Right renal pelvis (tissue), 4 donors: ENCODE measurements around the gene ABCD4. TPM values are rescaled to one million over a fixed set of nuclear protein-coding genes. Genes with fewer than 3 reads are reported as not detected.
"Not testable (repeated sequence)": the region's sequence is repeated elsewhere in the genome, so short reads cannot be mapped to it uniquely, and the experiment has no call there.

Source experiments
- DNase-seq, 4 donors: peaks; one replicate each; pipeline ENCODE4 v3.0.0-alpha.2; 2013; ENCODE audit warnings: low read depth in 4 of 4, low spot score in 3 of 4, missing footprints in 1 of 4
- polyA plus RNA-seq, 4 donors: library from polyadenylated mRNA; unstranded; fragments of 120-200 nt; gene quantifications; one replicate each; pipeline ENCODE4 v1.2.1, GENCODE V29; 2013; ENCODE audit not compliant: insufficient read length in 4 of 4

ABCD4 gene
- polyA plus RNA-seq, 4 donors, result 89.2 to 102 (median 94.6) TPM

DNA sequence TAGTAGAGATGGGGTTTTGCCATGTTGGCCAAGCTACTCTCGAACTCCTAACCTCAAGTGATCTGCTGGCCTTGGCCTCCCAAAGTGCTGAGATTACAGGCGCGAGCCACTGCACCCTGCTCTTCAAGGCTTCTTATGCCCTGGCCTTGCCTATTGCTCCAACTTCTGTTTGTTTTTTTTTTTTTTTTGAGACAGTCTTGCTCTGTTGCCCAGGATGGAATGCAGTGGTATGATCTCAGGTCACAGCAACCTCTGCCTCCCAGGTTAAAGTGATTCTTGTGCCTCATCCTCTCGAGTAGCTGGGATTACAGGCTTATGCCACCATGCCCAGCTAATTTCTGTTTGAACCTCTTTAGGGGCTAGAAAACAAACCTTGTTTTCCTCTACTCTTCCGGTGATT, 6.0 kb upstream of the ABCD4 start:
- DNase-seq, result no peak

DNA sequence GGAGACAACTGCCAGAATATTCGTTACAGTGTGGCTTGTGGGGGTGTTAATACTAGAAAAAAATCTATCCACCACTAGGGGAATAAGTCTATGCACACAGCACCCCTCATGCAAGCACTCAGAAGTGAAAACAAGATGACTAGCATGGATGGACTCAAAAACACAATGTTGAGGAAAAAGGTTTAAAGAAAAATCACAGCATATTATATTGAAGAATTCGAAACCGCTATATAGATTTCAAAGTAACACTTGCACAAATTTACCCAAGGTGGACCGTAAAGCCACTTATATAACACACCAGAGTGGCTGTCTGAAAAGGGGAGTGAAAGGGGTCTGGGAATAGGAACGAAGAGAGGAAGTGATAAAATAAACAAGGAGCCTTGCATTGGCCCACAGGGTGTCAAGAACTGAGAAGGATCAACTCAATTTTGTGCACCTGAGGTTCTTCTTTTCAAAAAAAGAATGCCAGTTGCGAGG, 544 bp downstream of the ABCD4 start:
- DNase-seq, result peak in 1 of 4 donors; percentile 41

DNA sequence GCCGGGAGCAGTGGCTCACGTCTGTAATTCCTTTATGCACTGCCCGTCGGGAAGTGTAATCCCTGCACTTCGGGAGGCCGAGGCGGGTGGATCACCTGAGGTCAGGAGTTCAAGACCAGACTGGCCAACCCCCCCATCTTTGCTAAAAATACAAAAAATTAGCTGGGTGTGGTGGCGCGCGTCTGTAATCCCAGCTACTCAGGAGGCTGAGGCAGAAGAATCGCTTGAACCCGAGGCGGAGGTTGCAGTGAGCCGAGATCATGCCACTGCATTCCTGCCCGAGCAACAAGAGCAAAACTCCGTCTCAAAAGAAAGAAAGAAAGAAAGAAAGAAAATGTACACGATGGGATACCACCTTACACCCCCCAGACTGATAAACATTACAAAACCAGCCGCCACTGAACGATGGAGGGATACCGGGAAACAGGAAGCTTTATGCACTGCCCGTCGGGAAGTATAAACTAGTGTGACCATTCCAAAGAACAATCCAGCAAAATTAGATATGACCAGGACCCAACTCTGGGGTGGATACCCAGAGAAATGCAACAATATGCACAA, 1.1 kb downstream of the ABCD4 start:
- no peak for DNase-seq

DNA sequence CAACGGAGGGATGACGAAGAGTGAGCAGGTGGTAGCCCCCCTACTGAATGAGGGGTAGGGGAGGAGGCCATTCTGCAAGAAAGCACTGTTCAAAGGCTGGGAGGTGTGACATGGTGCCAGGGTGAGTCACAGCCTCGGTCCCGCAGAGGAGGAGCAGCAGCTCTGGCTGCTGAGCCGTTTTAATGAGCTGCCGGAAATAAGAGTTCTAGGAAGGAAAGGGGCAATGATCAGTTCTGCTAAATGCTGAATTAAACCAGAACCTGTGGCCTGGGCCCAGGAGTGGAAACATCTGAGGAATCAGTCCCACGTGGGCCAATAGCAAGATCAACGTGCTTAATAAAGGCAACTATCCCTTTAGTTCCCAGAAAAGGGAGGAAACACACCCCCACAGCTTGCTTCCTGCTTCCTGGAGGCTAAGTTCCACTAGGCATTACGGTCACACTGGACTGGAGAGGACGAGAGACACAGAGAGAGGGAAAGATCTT, 3.6 kb downstream of the ABCD4 start:
- DNase-seq, result no peak

DNA sequence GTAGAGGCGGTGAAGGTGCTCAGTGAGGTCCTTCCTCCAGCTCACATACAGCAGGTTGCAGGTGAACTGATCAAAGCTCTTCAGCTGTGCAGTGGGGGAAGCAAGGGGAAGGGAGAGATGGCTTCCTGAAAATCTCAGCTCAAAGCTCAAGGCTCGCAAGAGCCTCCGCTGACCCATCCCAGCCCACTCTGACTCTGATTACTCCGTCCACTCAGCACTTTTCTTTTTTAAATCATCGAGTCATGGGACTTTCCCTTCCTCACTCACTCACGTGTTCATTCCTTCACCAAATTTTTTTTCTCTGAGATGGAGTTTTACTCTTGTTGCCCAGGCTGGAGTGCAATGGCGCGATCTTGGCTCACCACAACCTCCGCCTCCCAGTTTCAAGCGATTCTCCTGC, 4.7 kb downstream of the ABCD4 start:
- no peak for DNase-seq

DNA sequence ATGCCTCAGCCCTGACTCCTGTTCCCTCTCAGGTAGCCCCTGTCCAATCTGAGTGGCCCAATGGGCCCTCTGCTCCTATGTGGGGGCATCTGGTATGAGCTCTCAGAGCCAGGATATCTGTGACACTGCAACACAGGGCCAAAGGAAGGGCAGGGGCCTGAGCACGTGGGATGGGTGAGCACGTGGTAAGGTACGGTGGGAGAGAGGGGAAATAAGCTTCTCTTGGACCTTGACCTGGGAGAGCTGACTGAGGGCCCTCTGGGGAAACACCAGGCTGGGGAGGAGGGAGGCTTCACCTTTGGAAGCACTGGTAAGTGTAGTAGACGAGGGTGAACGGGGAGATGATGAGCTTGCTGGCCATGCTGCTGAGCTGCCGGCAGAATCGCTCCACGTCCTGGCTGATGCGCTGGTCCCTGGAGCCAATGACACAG, 6.7 kb downstream of the ABCD4 start:
- no peak for DNase-seq

DNA sequence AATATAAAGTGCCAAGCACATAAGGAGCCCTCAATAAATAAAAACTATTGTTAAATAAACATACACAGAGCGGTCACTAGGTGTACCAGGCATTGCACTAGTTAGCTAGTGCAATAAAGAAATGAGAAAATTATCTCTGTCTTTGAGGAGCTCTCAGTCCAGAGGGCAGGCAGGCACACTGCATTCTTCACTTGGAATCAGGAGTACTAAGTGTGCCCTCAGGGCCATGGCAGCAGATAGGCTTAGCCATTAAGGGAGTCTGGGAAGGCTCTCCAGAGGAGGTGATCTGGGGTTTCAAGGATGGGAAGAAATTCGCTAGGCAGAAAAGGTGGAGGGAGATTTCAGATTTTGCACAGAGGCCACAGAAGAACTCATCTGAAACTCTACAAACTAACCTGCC, 9.1 kb downstream of the ABCD4 start:
- DNase-seq, result no peak

DNA sequence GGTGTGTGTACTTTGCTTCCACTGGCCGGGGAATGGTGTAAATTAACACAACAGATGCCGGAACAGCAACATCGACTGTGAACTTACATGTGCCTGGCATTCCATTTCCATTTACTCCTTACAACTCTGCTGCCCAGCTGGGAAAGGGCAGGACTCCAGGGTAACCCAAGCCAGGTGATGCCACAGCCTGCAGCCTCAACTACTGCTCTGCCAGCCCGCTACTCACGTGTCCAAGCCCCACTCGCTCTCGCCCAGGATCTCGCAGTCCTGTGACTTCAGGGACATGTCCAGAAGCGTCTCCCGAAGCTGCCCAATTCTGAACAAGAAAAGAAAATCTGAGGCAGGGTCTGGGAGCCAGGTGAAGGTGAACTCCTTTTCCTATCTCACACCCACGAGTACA, 10.7 kb downstream of the ABCD4 start:
- no peak for DNase-seq

DNA sequence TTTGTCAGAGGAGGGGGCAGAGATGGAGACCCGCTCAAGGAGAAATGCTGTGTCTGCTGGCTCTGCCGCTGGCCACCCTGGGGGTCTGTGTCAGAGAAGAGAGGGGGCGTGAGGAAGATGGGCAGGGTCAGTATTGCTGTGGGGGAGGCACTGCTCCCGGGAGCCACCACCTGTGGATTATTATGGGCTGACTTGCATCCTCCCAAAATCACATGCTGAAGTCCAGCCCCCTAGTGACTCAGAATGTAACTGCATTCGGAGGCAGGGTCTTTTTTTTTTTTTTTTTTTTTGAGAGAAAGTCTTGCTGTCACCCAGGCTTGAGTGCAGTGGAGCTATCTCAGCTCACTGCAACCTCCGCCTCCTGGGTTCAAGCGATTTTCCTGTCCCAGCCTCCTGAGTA, 12.3 kb downstream of the ABCD4 start:
- no peak for DNase-seq

DNA sequence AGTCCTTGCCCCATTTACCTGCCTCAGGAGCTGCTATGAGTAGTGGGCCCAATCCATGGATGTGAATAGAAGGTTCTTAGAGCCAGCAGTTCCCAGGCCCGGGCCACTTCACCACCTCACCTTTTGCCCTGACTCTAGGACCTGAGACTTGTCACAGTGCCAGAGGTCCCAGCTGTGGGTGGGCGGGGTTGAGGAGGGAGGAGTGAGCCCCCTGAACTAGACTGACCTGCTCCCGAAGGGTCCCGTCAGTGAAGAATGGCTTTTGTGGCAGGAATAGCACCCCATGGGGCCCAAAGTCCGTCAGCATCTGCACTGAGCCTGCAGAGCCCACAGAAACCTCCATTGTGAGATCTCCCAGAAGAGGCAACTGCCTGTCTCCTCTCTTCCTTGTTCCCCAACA, 12.9 kb downstream of the ABCD4 start:
- DNase-seq, result no peak

DNA sequence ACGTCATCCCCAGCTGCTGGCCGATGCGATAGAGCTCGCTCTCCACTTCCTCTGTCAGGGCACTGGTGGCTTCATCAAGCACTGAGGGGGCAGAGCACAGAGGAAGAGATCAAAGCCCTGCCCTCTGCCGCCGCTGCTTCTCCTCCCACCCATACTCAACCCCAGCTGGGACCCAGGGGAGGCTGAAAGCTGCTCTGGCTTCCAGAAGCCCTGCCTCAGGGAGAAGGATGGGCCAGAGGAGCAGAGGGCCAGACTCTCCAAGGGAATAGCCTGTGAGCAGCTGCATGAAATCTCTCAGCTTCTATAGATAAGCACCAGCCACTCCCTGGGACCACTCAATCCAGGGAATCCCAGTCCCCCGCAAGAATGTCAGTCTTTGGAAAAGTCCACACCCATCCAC, 16.0 kb downstream of the ABCD4 start:
- DNase-seq, result no peak

DNA sequence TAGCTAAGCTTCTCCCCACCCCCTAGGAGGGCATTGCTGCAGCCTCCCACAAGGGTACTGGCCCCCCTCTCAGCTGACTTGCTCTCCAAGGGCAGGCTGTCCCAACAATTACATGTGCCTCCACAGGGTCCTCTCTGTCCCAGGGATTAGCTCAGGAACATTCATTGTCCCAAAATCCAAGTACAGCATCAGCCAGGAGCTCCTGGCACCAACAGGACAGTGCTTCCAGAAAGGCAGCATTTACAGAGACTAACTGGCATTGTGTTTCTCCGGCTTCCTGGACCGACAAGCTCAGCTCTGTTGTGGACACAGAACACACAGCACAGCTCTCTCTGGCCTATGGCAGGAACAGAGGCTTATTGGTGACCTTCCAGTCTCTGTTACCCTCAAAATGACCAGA, 21.7 kb downstream of the ABCD4 start:
- no peak for DNase-seq

DNA sequence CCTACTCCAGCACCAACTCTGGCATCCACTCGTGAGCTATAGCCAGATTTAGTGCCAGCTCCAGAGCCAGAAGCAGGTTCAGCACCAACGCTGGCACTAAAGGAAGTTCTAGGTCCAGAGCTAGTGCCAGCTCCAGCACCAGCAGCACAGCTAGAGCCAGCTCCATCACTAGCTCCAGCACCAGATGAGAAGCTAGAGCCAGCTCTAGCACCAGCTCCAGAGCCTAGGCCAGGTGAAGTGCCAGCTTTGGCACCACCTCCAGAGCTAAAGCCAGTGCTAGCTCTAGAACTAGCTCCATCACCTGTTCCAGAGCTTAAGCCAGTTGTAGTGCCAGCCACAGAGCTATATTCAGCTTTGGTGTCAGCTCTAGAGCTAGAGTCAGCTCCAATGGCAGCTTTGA, 24.7 kb downstream of the ABCD4 start:
- no peak for DNase-seq

DNA sequence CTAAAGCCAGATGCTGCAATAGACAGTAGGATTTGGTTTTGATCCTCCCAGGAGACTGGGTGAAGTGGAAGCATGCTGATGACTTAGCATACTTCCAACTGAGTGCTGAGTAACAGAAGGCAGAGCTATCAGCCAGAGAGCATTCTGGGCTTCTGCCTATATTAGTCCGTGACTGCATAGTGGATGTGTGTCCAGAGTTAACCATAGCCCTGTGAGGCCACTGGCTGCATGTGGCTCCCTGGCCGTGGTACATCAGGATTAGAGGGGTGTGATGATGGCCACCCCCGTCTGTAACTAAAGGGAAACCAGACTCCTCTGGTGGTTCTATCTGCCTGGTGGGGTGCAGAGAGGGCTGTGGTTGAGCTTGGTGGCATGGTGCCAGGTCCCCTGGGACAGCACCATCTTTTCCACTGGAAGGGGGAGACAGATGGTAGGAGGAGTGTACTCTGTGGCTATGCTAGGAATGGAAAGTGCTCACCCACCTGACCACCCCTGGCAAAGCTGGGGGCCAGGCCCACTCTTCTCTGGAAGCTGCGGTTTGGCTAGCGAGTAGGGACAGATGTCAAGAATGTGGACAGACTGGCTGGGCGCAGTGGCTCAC, 27.4 kb downstream of the ABCD4 start:
- no peak for DNase-seq

DNA sequence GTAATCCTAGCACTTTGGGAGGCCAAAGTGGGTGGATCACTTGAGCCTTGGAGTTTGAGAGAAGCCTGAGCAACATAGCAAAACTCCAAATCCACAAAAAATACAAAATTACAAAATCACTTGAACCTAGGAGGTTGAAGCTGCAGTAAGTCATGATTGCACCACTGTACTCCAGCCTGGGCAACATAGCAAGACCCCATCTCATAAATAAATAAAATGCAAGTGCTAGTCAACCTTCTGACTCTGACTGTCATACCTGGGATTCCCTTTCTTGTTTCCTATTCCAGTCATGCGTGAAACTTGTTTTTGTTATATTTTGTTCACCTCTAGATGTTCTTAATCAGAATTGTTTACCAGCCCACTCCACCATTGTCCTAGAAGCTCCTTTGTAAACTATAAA, 31.4 kb downstream of the ABCD4 start:
- no peak for DNase-seq

DNA sequence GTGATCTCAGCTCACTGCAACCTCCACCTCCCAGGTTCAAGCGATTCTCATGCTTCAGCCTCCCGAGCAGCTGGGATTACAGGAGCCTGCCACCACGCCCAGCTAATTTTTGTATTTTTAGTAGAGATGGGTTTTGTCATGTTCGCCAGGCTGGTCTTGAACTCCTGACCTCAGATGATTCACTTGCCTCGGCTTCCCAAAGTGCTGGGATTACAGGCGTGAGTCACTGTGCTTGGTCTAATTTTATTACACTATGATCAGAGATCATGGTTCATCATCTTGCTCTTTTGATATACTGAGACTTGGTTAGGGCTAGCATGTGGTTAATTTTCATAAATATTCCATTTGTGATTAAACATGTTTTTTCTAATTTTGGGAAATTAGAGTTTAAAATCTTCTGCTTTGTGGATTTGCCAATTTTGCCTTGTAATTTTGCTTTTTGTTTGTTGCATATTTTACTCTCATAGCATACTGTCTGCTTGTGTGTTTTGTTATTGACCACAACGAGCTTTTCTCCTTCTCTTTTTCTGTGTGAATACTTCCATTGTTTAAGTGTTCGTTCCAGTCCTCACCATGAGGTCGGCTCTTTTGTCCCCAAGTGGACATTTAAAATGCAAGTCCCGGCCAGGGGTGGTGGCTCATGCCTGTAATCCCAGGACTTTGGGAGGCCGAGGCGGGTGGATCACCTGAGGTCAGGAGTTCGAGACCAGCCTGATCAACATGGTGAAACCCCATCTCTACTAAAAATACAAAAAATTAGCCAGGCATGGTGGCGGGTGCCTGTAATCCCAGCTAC, 32.2 kb downstream of the ABCD4 start:
- DNase-seq, result not testable (repeated sequence)

DNA sequence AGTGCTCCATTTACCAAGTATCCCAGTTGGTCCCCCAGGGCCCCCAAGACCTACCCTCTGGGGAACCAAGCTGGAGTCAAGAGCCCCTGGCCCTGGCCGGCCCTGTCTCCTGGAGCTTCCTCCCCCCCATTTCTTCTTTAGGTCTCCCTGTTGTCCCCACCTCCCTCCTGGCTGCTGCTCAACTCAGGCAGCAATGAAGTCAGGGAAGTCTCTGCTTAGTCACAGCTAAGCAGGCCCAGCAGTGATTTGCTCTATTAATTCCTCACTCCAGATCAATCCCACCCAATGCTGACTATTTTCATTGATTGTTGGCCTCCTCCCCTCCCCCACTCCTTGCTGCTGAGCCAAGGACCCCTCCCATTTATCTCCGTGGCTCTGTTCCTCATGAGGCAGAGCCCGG, 35.1 kb downstream of the ABCD4 start:
- DNase-seq, result no peak

DNA sequence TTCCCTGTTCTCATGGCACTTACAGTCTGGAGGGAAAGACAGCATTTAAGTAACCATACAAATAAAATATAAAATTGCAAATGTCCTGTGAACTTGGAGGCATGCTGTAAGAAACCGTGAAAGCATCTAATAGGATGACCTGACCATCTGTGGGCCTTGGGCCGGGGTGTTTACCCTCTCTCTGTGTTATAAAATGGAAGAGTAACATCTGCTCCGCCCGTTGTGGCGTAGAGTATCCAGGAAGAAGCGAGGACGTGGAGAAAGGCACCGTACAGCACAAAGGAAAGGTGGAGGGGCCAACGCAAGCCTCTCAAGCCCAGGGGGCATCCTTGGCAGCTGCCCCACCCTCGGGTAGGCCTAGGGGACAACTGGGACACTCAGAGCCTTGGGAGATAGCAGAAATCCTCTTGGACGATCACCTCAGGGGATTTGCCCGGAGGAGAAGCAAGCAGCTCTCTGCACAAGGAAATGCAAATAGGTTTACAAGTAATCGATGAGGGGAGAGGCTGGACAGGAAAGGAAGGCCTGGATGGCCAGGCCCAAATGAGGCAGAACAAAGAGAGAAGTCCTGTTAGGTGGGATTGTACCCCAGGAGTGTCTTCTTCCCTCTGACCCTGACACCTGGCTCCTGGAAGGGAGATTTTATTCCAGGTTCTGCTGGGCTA, 37.3 kb downstream of the ABCD4 start:
- DNase-seq, result no peak

DNA sequence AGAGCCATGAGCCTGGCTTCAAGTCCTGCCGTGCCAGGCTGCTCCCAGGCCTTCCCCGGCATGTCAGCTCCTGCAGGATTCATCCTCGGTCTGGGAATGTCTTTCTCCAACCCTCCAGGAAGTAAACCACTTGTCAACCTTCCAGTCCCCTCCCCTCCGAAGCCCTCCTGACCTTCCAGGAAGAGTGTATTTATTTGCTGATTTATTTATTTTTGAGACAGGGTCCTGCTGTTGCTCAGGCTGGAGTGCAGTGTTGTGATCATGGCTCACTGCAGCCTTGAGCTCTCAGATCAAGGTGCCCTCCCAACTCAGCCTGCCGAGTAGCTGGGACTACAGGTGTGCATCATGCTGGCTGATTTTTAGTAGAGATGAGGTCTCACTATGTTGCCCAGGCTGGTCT, 38.8 kb downstream of the ABCD4 start:
- no peak for DNase-seq

DNA sequence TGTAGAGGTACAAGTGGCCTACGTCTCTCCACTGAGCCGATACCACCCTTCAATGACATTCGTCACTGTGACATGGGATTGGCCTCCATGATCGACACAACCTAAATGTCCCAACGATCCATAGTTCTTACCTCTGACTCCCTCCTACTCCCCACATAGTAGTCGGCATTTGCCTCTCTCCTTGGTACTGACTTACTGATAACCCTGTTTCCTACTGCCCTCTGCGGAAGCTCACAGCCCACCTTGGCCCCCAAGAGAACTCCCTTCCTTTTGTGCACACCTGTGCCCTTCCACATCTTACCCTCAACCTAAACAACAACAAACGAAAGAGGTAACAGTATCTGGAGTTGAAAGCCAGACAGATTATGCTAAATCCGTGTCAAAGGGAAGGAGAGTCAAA, 39.6 kb downstream of the ABCD4 start:
- DNase-seq, result no peak

DNA sequence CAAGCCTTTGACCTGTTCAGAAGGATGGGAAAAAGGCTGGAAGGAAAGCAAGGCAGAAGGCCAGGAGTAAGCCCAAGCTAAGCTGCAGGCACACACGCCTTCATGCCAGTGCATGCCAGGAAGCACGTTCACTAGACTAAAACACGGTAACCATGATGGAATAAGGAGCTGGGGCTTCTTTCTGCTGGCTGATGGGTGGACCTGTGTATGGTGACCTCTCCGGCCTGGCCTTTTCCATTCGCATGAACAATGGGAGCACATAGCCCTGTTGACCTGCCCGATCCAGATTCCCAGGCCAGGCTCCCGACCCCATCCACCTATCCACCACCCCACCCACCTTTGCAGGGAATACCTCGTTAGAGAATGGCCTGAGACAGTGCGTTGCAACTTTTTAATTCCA, 40.7 kb downstream of the ABCD4 start:
- DNase-seq, result no peak
